ENCODE measurements around the gene SH2D3C.

The SH2D3C gene

DNA sequence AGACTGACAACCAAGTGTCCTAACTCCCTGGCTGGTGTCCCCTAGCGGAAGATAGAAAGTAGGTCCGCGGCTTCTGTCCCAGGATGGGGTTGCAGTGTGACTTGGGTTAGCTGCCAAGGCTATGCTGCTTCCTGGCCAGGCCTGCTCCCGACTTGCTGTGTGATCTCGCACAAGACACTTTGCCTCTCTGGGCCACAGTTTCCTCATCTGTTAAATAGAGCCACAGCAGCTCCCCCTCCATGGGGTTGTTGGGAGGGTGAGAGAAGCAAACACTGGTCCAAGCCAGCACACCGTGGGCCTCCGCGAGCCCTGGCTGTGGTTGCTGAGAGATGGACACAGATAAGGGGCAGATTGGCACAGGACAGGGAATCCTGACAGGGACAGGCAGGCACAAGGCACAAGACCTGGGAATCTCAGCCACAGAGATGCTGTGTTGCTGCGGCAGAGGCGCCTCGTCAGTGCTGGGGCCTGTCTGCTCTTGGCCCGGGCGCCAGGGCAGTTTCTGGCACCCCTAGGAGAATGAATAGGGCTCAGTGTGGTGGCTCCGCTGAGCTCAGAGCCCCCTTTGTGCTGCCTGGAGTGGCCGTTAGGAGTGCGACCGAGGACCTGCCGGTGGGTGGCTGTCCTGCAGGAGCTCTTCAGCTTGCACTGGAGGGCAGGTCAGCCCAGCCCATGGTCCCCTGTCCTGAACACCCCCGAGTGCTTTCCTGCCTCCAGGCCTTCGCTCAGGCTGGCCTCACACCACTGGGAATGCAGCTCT is 1.8 kb upstream of the SH2D3C start:
- no peaks in the 10 kb centered on the region for H3K27me3 ChIP-seq (replicated peaks; ENCODE audit: control insufficient read depth, insufficient read depth, low read length)
- DNase-seq (ENCODE audit: low read depth), result no peak
- H3K36me3 ChIP-seq (ENCODE audit: control insufficient read depth, insufficient read depth, low read length, severe bottlenecking), result no peaks in the 10 kb centered on the region
- no peak overlapping the region for H3K4me3 ChIP-seq (ENCODE audit: low read length)
- no peaks in the 10 kb centered on the region for H3K9me3 ChIP-seq (ENCODE audit: control insufficient read depth, low read length)
- H3K4me1 ChIP-seq (ENCODE audit: control insufficient read depth, insufficient read depth, low read length), result peaks cover 24% of the 10 kb centered on the region
- H3K9ac ChIP-seq (ENCODE audit: low read length), result peak overlapping the region; percentile 53

DNA sequence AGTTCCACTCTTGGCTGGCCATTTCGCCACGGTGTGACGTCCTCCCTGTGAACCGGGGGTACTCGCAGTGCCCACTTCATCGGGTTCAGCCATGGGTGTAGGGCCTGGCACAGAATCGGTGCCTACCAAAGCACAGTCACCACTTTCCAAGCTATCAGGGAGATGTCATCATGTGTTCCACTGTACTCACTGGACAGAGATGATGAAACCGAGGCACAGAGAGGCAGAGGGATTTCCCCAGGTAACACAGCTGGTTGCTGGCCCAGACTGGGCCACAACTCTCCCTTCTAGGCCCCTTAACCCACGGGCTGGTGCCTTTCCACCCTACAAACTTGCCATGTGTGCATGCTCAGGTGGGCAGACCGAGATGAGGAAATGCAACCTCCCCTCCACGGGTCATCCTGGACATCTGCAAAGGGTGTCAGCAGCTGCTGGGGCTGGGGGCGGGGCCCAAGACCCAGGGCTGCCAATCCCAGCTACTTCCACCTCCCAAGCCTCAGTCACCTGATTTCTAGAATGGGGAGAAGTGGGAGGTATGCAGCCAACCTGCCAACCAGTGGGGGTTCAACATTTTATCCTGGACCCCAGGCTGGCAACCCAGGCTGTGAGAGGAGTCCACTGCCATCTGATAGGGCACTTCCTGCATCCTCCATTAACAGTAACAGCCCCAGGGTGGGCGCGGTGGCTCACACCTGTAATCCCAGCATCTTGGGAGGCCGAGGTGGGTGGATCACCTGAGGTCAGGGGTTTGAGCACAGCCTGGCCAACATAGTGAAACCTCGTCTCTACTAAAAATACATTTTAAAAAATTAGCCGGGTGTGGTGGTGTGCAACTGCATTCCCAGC is 893 bp upstream of the SH2D3C start:
- no peaks in the 10 kb centered on the region for H3K36me3 ChIP-seq (ENCODE audit: control insufficient read depth, insufficient read depth, low read length, severe bottlenecking)
- H3K9me3 ChIP-seq (ENCODE audit: control insufficient read depth, low read length), result no peaks in the 10 kb centered on the region
- no peak overlapping the region for H3K4me3 ChIP-seq (ENCODE audit: low read length)
- H3K9ac ChIP-seq (ENCODE audit: low read length), result peak overlapping the region; percentile 54
- H3K27me3 ChIP-seq (replicated peaks; ENCODE audit: control insufficient read depth, insufficient read depth, low read length), result peaks cover under 1% of the 10 kb centered on the region
- DNase-seq (ENCODE audit: low read depth), result no peak
- peaks cover 24% of the 10 kb centered on the region for H3K4me1 ChIP-seq (ENCODE audit: control insufficient read depth, insufficient read depth, low read length)

DNA sequence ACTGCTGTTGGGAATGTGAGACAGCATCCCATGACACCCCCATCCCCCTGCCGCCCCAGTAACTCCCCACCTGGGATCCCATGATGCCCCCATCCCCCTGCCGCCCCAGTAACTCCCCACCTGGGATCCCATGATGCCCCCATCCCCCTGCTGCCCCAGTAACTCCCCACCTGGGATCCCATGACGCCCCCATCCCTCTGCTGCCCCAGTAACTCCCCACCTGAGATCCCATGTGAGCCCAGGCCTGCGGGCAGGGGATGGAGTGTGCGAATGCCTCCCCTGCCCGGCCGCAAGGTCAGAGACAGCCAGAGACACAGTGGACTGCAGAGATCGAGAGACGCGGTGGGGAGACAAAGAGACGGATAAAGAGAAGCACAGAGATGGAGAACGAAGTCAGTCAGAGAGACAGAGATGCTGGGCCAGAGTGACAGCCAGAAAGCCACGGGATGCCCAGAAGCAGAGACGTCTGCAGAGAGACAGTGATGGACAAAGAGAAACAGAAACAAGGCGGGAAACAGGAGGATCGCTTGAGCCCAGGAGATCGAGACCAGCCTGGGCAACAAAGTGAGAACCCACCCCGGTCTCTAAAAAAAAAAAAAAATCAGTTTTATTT is 992 bp downstream of the SH2D3C start:
- H3K36me3 ChIP-seq (ENCODE audit: control insufficient read depth, insufficient read depth, low read length, severe bottlenecking), result no peaks in the 10 kb centered on the region
- H3K9ac ChIP-seq (ENCODE audit: low read length), result no peak overlapping the region

DNA sequence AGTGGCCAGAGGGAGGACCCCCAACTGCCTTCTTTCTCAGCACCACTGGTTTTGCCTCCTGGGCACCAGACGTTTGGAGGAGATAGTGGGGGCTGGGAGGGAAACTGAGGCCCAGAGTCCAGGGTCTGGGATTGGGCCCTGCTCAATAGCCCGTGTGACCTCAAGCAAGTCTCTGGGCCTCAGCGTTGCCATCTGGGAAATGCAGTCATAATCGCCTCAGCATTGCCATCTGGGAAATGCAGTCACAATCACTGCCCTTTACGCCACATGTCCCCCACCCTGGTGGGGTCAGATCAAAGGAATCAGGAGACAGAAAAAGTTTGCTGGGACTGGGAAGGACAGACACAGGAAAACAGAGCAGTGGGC is 1.6 kb downstream of the SH2D3C start:
- Histone ChIP-seq H3K9ac (ENCODE audit: low read length) (no peak overlapping the region), H3K4me1 (ENCODE audit: control insufficient read depth, insufficient read depth, low read length) (peaks cover 24% of the 10 kb centered on the region), H3K9me3 (ENCODE audit: control insufficient read depth, low read length) (no peaks in the 10 kb centered on the region), H3K27me3 (replicated peaks; ENCODE audit: control insufficient read depth, insufficient read depth, low read length) (peaks cover 9% of the 10 kb centered on the region), H3K36me3 (ENCODE audit: control insufficient read depth, insufficient read depth, low read length, severe bottlenecking) (no peaks in the 10 kb centered on the region), H3K4me3 (ENCODE audit: low read length) (no peak overlapping the region)
- DNase-seq (ENCODE audit: low read depth), result no peak

More for the DNA sequence above, 992 bp downstream of the SH2D3C start:
- H3K4me1 ChIP-seq (ENCODE audit: control insufficient read depth, insufficient read depth, low read length), result peaks cover 24% of the 10 kb centered on the region
- H3K27me3 ChIP-seq (replicated peaks; ENCODE audit: control insufficient read depth, insufficient read depth, low read length), result peaks cover 9% of the 10 kb centered on the region
- DNase-seq (ENCODE audit: low read depth), result no peak
- no peak overlapping the region for H3K4me3 ChIP-seq (ENCODE audit: low read length)
- no peaks in the 10 kb centered on the region for H3K9me3 ChIP-seq (ENCODE audit: control insufficient read depth, low read length)

DNA sequence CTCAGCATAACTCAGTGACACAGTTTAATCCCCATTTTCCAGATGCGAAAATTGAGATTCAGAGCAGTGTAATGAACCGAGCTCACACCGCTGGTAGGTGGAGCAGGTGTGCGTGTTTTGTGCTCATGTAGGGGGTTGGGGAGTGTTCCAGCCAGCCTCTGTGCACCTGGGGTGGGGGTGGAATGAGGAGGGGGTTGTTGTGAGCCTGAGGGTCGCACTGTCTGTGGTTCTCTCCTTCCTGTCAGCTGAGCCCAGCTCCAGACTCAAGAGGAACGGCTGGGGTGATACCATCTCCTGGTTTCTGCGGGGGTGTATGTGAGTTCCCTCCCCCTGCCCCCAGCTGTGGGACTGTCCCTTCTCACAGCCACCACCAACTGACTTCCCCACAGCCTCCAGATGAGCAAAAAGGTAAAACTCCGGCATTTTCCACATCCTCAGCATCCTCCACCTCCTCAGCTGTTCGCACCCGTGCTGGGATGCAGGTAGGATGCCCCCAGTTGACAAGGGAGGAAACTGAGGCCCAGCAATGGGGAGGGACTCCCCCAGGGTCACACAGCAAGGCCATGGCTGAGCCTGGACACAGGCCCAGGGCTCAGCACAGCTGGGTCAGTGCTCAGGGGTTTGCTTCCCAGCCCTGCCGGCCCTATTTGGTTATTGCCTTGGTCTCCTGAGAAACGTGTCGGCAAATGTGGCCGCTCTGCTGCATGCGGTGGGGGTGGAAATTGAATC is 2.1 kb downstream of the SH2D3C start:
- Histone ChIP-seq H3K9me3 (ENCODE audit: control insufficient read depth, low read length) (no peaks in the 10 kb centered on the region), H3K9ac (ENCODE audit: low read length) (no peak overlapping the region), H3K27me3 (replicated peaks; ENCODE audit: control insufficient read depth, insufficient read depth, low read length) (peaks cover 9% of the 10 kb centered on the region), H3K36me3 (ENCODE audit: control insufficient read depth, insufficient read depth, low read length, severe bottlenecking) (no peaks in the 10 kb centered on the region), H3K4me3 (ENCODE audit: low read length) (no peak overlapping the region), H3K4me1 (ENCODE audit: control insufficient read depth, insufficient read depth, low read length) (peaks cover 24% of the 10 kb centered on the region)
- DNase-seq (ENCODE audit: low read depth), result no peak

DNA sequence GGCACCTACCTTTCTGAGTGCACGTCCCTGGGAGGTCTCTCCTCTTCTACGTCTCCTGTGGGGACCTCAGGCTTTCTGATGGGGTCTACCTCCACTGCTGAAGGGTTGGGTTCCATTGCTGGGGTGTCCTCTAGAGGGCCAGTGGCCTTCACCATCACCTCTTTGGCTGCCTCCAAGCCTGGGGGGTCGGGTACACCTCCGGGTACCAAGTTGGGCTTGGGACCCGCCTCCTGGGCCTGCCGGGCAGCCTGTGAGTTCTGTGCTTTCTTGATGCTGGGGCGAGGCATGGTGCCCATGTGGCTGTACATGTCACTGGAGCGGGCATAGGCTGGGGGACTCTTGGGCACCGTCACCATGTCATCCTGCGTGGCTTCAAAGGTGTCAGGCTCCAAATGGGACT is 4.5 kb downstream of the SH2D3C start:
- H3K27me3 ChIP-seq (replicated peaks; ENCODE audit: control insufficient read depth, insufficient read depth, low read length), result peaks cover 9% of the 10 kb centered on the region
- no peaks in the 10 kb centered on the region for H3K36me3 ChIP-seq (ENCODE audit: control insufficient read depth, insufficient read depth, low read length, severe bottlenecking)
- no peaks in the 10 kb centered on the region for H3K9me3 ChIP-seq (ENCODE audit: control insufficient read depth, low read length)
- DNase-seq (ENCODE audit: low read depth), result no peak
- no peak overlapping the region for H3K9ac ChIP-seq (ENCODE audit: low read length)
- peaks cover 14% of the 10 kb centered on the region for H3K4me1 ChIP-seq (ENCODE audit: control insufficient read depth, insufficient read depth, low read length)
- no peak overlapping the region for H3K4me3 ChIP-seq (ENCODE audit: low read length)

DNA sequence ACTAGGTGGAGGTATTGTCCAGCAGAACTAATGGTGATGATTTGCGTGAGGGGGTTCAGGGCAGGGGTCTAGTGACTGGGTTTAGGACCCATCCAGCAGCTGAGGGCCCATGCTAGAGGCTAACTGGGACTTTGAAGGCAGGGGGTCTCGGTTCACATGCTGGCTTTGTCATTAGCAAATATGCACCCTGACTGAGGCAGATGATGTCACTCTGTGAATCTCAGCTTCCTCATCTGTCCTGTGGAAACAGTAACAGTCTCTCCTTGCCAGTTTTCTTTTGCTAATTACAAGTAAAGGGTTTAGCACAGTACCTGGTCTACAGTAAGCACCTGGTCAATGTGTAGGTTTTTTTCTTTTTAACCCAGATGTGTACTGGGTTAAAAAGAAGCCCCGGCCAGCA is 5.2 kb downstream of the SH2D3C start:
- DNase-seq (ENCODE audit: low read depth), result no peak
- no peak overlapping the region for H3K4me3 ChIP-seq (ENCODE audit: low read length)
- H3K36me3 ChIP-seq (ENCODE audit: control insufficient read depth, insufficient read depth, low read length, severe bottlenecking), result no peaks in the 10 kb centered on the region
- peaks cover 7% of the 10 kb centered on the region for H3K4me1 ChIP-seq (ENCODE audit: control insufficient read depth, insufficient read depth, low read length)
- H3K9ac ChIP-seq (ENCODE audit: low read length), result no peak overlapping the region
- no peaks in the 10 kb centered on the region for H3K9me3 ChIP-seq (ENCODE audit: control insufficient read depth, low read length)
- H3K27me3 ChIP-seq (replicated peaks; ENCODE audit: control insufficient read depth, insufficient read depth, low read length), result peaks cover 9% of the 10 kb centered on the region

DNA sequence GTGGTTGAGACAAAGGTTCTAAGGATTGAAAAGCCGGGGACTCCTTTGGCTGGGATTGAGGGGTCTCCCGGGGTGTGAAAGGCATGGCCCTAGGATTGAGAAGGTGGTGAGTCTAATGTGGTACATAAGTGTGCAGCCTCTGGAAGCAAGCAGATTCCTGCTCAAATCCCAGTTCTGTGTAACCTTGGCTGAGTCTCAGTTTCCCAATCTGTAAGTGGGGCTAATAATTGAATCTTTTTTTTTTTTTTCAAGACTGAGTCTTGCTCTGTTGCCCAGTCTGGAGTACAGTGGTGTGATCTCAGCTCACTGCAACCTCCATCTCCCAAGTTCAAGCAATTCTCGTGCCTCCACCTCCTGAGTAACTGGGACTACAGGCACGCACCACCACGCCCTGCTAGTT is 5.9 kb downstream of the SH2D3C start:
- no peak overlapping the region for H3K9ac ChIP-seq (ENCODE audit: low read length)
- H3K36me3 ChIP-seq (ENCODE audit: control insufficient read depth, insufficient read depth, low read length, severe bottlenecking), result no peaks in the 10 kb centered on the region
- H3K4me1 ChIP-seq (ENCODE audit: control insufficient read depth, insufficient read depth, low read length), result peaks cover 6% of the 10 kb centered on the region
- no peak for DNase-seq (ENCODE audit: low read depth)
- H3K9me3 ChIP-seq (ENCODE audit: control insufficient read depth, low read length), result no peaks in the 10 kb centered on the region
- H3K4me3 ChIP-seq (ENCODE audit: low read length), result no peak overlapping the region
- peaks cover 13% of the 10 kb centered on the region for H3K27me3 ChIP-seq (replicated peaks; ENCODE audit: control insufficient read depth, insufficient read depth, low read length)

DNA sequence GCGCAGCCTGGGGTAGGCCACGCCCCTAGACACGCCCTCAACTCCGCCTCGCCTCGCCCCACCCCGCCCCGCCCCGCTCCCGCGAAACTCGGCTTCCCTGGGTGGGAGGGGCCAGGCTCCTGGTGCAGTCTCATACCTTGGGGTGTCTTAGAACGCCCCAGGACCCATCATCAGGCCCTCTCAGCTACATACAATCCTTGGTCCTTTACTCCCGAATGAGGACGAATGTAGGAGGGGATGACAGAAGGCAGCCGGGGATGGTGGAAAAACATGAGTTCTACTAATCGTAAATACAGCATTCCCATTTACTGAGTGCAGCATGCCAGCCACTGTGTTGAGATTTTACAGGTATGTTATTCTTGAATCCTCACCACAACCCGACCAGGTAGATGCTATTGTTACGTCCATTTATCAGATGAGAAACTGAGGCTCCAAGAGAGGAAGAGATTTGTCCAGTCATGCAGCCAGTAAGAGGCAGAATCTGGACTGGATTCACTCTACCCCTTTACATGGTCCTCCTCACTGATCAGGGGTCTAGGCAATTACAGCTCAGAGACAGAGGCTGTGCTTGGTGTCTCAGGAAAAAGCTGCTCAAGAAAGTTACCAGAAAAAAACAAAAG is 6.8 kb downstream of the SH2D3C start:
- Histone ChIP-seq H3K36me3 (ENCODE audit: control insufficient read depth, insufficient read depth, low read length, severe bottlenecking) (no peaks in the 10 kb centered on the region), H3K4me3 (ENCODE audit: low read length) (peak overlapping the region; percentile 78), H3K4me1 (ENCODE audit: control insufficient read depth, insufficient read depth, low read length) (peaks cover 6% of the 10 kb centered on the region), H3K9me3 (ENCODE audit: control insufficient read depth, low read length) (no peaks in the 10 kb centered on the region), H3K27me3 (replicated peaks; ENCODE audit: control insufficient read depth, insufficient read depth, low read length) (peaks cover 13% of the 10 kb centered on the region), H3K9ac (ENCODE audit: low read length) (no peak overlapping the region)
- no peak for DNase-seq (ENCODE audit: low read depth)

DNA sequence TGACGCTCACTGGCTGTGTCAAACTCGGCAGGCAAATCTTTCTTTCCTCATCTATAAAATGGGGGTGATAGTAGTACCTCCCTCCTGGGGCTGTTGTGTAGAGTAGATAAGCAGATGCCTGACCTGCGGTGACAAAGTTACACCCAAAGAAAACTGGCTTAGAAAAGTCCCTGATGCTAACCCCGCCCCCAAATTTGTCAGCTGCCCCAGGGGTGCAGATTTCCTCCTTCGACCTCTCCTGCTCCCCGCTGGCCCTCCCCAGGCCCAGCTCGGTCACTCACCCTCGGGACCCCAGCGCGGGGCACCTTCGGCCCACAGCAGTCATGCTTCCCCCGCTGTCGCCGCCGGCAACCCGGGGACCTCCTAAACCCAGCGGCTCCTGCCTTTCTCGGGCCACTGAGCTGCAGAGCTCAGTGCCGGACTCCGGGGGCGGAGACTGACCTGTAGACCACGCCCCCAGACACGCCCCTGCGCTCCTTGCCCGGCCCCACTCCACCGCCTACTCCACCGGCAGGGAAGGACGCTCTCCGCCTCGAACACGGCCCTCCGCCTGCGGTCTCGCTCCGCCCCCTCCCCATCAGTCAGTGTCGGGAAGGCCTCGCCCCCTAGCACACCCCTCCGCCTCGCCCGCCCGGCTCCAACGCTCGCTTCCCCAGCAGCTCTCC is 7.4 kb downstream of the SH2D3C start:
- Histone ChIP-seq H3K4me1 (ENCODE audit: control insufficient read depth, insufficient read depth, low read length) (peaks cover 6% of the 10 kb centered on the region), H3K27me3 (replicated peaks; ENCODE audit: control insufficient read depth, insufficient read depth, low read length) (peaks cover 17% of the 10 kb centered on the region), H3K9me3 (ENCODE audit: control insufficient read depth, low read length) (no peaks in the 10 kb centered on the region), H3K9ac (ENCODE audit: low read length) (peak overlapping the region; percentile 54), H3K4me3 (ENCODE audit: low read length) (peak overlapping the region; percentile 78), H3K36me3 (ENCODE audit: control insufficient read depth, insufficient read depth, low read length, severe bottlenecking) (no peaks in the 10 kb centered on the region)
- DNase-seq (ENCODE audit: low read depth), result peak; percentile 97

All from adipocyte (in vitro differentiated cells).